Fibroblast of mammary gland (primary cell): ENCODE data around the gene PHLDA1.
A peak's percentile ranks its signal among the peaks of the same experiment; 100 is the strongest.

Experiments used
- DNase-seq: peaks from one replicate; pipeline ENCODE4 v3.0.0-alpha.2; 2010; ENCODE audit warnings: low read depth
- H3K4me3 ChIP-seq: 2 replicates; pipeline ENCODE4 v1.5.1; 2011; ENCODE audit warnings: low read depth, mild to moderate bottlenecking, low read length, moderate library complexity; ENCODE audit not compliant: control insufficient read depth
- TF ChIP-seq, protein P1 (sequence below): conservative IDR thresholded peaks from 2 replicates; pipeline ENCODE4 v1.5.1; 2011; ENCODE audit warnings: low read depth, low read length, inconsistent platforms; ENCODE audit not compliant: control insufficient read depth, insufficient read depth

PHLDA1 gene

DNA sequence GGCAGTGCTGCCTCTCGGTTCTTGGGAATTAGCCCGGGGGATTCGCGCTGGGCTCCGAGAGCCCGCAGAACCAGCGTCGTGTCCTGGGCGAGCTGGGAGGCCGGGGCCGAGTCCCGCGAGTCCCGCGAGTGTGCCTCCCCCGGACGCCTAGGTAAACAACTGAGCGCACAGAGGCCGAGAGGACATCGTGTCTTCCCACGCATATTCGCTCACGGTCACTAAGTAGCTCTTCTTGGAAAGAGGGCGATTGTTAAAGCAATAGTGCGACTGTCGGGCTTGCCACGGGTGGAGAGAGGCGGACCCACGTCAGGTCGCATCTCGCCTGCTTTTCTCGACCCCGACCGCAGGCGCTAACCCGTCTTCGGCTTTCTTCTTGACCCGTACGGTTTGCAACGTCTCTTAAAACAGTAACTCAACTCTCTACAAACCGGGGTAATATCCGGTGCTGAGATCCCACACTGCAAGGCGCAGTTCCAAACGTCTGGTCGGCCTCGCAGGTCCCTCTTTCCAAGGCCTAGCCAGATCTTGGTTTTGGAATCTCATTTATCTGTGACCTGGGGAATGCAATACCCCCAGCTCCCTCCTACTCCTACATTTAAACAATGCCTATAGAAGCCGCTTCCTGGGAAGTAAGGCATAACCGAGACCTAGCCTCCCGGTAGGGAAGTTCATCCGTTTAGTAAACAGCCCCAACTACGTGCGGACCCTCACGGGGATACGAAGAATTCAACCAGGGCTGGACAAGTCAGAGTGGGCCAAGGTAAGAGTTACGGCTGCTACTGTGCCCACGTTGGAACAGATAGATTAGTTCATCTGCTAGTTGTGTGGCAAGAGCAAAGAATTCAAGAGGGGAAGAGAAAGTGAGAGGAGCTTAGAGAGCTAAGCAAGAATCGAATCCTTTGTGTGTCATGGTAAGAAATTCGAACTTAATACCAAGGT is 736 bp upstream of the PHLDA1 start:
- TF ChIP-seq, protein P1, sequence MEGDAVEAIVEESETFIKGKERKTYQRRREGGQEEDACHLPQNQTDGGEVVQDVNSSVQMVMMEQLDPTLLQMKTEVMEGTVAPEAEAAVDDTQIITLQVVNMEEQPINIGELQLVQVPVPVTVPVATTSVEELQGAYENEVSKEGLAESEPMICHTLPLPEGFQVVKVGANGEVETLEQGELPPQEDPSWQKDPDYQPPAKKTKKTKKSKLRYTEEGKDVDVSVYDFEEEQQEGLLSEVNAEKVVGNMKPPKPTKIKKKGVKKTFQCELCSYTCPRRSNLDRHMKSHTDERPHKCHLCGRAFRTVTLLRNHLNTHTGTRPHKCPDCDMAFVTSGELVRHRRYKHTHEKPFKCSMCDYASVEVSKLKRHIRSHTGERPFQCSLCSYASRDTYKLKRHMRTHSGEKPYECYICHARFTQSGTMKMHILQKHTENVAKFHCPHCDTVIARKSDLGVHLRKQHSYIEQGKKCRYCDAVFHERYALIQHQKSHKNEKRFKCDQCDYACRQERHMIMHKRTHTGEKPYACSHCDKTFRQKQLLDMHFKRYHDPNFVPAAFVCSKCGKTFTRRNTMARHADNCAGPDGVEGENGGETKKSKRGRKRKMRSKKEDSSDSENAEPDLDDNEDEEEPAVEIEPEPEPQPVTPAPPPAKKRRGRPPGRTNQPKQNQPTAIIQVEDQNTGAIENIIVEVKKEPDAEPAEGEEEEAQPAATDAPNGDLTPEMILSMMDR = no peak
- peak; percentile 71 for DNase-seq
- peak overlapping the region; percentile 73 for H3K4me3 ChIP-seq

DNA sequence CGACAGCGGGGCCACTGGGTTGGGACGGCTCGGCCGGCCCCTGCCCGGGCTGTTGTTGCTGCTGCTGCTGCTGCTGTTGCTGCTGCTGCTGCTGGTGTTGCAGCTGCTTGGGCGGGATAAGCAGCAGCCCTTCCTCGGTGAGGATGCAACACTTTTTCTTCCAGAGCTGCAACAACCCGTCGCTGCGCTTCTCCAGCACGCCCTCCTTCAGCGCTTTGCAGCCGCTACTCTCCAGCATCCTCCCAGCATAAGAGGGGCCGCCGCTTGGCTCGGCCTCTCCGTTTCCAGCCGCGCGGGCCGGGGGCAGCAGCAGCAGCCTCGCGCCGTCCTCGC is 529 bp downstream of the PHLDA1 start:
- TF ChIP-seq, protein P1 = no peak
- DNase-seq = no peak

DNA sequence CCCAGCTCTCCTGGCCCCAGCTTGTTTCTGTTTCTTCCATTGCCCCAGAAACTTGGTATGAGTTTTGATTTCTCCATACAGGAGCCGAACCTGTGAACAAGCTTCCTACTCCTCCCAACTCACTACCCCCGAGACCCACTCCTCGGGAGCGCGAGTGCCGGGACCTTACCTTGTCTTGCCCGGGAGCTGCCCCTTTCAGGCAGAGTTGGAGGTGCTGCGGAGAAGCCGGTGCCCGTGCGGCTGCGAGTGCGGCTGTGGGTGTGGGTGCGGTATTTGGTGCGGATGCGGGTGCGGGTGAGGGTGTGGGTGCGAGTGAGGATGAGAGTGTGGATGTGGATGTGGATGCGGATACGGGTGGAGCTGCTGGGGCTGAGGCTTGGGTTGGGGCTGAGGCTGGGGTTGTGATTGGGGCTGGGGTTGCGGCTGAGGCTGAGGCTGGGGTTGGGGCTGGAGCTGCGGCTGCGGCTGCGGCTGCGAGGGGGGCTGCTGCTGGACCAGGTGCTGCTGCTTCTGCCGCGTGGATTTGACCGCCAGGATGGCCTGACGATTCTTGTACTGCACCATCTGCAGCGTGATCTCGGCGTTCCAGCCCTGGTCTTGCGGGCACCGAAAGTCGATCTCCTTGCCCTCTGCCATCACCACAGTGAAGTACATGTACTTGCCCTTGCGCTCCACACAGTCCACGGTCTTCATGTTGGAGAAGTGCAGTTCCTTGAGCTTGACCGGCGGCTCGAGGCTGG is 1.1 kb downstream of the PHLDA1 start:
- peak overlapping the region; percentile 94 for H3K4me3 ChIP-seq
- peak; percentile 33 for DNase-seq
- TF ChIP-seq, protein P1 = no peak

More for the DNA sequence above, 529 bp downstream of the PHLDA1 start:
- H3K4me3 ChIP-seq = peak overlapping the region; percentile 94

DNA sequence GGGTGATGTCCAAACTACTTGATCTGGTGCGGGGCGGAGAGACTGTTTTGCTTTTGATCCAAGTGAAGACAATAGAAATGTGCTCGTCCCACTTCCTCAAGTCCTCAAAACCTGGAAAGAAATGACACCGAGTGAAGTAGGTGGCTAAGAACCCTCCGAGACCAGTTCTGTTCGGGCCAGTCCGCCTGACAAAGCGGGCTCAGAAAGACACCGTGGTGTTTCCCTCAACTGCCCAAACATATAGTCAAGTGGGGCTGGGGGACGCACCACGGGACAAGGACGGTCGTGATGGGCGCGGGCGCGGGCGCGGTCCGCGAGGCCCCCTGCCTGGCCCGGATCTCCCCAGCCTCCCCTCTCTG is 1.6 kb downstream of the PHLDA1 start:
- TF ChIP-seq, protein P1 = no peak
- H3K4me3 ChIP-seq = peak overlapping the region; percentile 94
- peak; percentile 51 for DNase-seq

DNA sequence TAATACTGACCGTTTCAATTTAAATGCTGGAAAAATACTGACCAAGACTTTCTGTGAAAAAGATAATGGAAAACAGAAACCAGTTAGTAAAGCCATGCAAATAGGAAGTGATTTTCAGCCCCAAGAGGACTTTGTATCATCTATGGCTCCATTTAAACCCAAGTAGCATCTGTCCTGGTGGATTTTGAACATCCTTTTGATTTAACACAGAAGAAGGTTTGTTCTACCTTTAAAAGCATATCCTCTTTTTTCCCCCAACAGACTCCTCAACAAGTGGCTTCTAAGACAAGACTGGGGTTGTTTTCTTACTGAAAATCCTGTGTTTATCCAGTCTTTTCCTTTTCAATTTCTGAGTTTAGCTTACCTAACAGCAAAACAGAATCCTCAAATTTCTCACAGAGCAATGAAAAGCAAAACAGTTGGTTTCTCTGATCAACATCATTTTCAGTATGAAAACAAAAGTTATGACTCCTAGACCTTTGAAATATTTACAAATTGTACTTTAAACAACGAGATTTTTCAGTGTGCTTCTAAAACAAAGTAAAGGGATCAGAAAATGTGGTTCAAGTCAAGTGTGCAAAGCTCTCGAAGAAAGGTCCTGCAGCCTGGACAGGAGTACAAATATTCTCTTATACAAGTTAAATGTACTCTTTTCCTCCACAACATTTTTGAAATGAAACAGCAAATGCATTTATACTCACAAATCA is 2.9 kb downstream of the PHLDA1 start:
- TF ChIP-seq, protein P1 = no peak
- peak; percentile 30 for DNase-seq
- peak overlapping the region; percentile 94 for H3K4me3 ChIP-seq

DNA sequence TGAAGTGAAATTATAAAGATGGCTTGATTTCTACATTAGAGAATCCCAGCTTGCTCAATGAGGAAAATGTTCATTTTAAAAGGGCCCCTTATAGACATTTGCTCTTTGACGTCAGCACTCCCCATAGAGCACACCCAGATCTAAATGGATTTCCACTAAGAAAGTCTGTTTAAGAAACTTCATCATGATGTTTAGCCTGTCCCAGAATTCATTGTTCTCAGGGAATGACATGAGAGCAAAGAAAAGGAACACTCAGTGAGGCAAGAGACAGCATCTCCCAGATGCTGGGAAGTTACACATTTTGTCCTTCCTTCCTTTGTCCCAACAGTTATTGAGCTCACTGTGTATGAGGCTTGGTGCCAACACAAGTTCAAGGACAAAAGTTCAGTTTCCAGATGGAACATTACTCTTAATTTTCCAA is 4.9 kb downstream of the PHLDA1 start:
- TF ChIP-seq, protein P1 = no peak
- no peak overlapping the region for H3K4me3 ChIP-seq
- peak; percentile 83 for DNase-seq
